HepG2 (cell line): ENCODE results near the gene C20orf144. TPM values are rescaled to one million over a fixed set of nuclear protein-coding genes. Genes with fewer than 3 reads are reported as not detected.

Experiments
- CENPX ChIP-seq: sonication (generic); formaldehyde crosslinking; IDR thresholded peaks from 2 replicates; pipeline ENCODE4 v1.9.0; 2021; ENCODE audit warnings: mild to moderate bottlenecking, missing genetic modification reagents, moderate library complexity
- GFI1 ChIP-seq: sonication (generic); formaldehyde crosslinking; IDR thresholded peaks from 2 replicates; pipeline ENCODE4 v1.5.0; 2020; ENCODE audit warnings: missing genetic modification reagents, mild to moderate bottlenecking, borderline replicate concordance
- HOXA3 ChIP-seq: sonication (generic); formaldehyde crosslinking; IDR thresholded peaks from 2 replicates; pipeline ENCODE4 v1.5.0; 2020; ENCODE audit warnings: missing genetic modification reagents
- ISL2 ChIP-seq: sonication (generic); formaldehyde crosslinking; IDR thresholded peaks from 2 replicates; pipeline ENCODE4 v1.5.0; 2020; ENCODE audit warnings: missing genetic modification reagents
- KLF11 ChIP-seq: IDR thresholded peaks from 2 replicates; pipeline ENCODE4 v1.6.1; 2016; ENCODE audit warnings: missing compliant biosample characterization
- KLF6 ChIP-seq: IDR thresholded peaks from 2 replicates; pipeline ENCODE4 v1.8.0; 2016; ENCODE audit warnings: missing biosample characterization, missing genetic modification reagents
- MED1 ChIP-seq: sonication (generic); formaldehyde crosslinking; IDR thresholded peaks from 2 replicates; pipeline ENCODE4 v1.4.0; 2020; ENCODE audit warnings: missing genetic modification reagents
- MTF1 ChIP-seq: sonication (generic); formaldehyde crosslinking; IDR thresholded peaks from 2 replicates; pipeline ENCODE4 v1.5.0; 2020; ENCODE audit warnings: missing genetic modification reagents
- RBFOX2 ChIP-seq: fragments of 200-400 bp; formaldehyde crosslinking; IDR thresholded peaks from 2 replicates; pipeline ENCODE4 v1.6.1; 2017; ENCODE audit warnings: low read depth, mild to moderate bottlenecking, low read length
- RXRA ChIP-seq: sonication (generic); formaldehyde crosslinking; IDR thresholded peaks from 2 replicates; pipeline ENCODE4 v1.5.1; 2020; ENCODE audit warnings: missing genetic modification reagents
- SIN3A ChIP-seq: IDR thresholded peaks from 2 replicates; pipeline ENCODE4 v1.6.1; 2011; ENCODE audit warnings: low read depth, mild to moderate bottlenecking, control low read depth, low read length, borderline replicate concordance
- SKI ChIP-seq: fragments of 450-650 bp; IDR thresholded peaks from one replicate; pipeline ENCODE4 v1.6.1; 2018; ENCODE audit warnings: mild to moderate bottlenecking; ENCODE audit not compliant: partially characterized antibody
- SOX13 ChIP-seq, 3 experiments: fragments of 450-650 bp in 1 of 3; sonication (generic) in 1 of 3; formaldehyde crosslinking in 1 of 3; IDR thresholded peaks in 2 of 3; conservative IDR thresholded peaks in 1 of 3; 2 replicates each; pipeline versions ENCODE4 v1.5.0 to v1.6.1; 2016 to 2020; ENCODE audit warnings: antibody characterized with exemption in 1 of 3, mild to moderate bottlenecking in 1 of 3, missing compliant biosample characterization in 1 of 3, missing genetic modification reagents in 1 of 3, moderate library complexity in 1 of 3
- TBP ChIP-seq: sonication (generic); formaldehyde crosslinking; IDR thresholded peaks from 2 replicates; pipeline ENCODE4 v1.5.0; 2020; ENCODE audit warnings: missing genetic modification reagents
- ZNF207 ChIP-seq: fragments of 450-650 bp; IDR thresholded peaks from 2 replicates; pipeline ENCODE4 v1.6.1; 2016; ENCODE audit warnings: antibody characterized with exemption, borderline replicate concordance
- ZNF235 ChIP-seq: sonication (generic); formaldehyde crosslinking; IDR thresholded peaks from 2 replicates; pipeline ENCODE4 v1.8.1; 2023; ENCODE audit warnings: mild to moderate bottlenecking, missing genetic modification reagents, borderline replicate concordance
- ZNF296 ChIP-seq: sonication (generic); formaldehyde crosslinking; conservative IDR thresholded peaks from 2 replicates; pipeline ENCODE4 v1.5.0; 2020; ENCODE audit warnings: mild to moderate bottlenecking, missing genetic modification reagents
- ZNF781 ChIP-seq: sonication (generic); formaldehyde crosslinking; IDR thresholded peaks from 2 replicates; pipeline ENCODE4 v1.5.1; 2020; ENCODE audit warnings: borderline replicate concordance, mild to moderate bottlenecking, missing genetic modification reagents; ENCODE audit errors: not compliant biosample characterization
- ZSCAN22 ChIP-seq: sonication (generic); formaldehyde crosslinking; IDR thresholded peaks from 2 replicates; pipeline ENCODE4 v1.4.0; 2020; ENCODE audit warnings: mild to moderate bottlenecking, missing genetic modification reagents
- polyA plus RNA-seq, 8 experiments: library from polyadenylated mRNA; depleted of rRNA in 3 of 8; stranded (reverse) in 7 of 8; unstranded in 1 of 8; fragments of >200 nt; fragmentation: Illumina TruSeq in 4 of 8; extraction: Trizol in 4 of 8; gene quantifications; 2 replicates each; pipeline versions ENCODE4 v1.2.1 to v1.2.3, GENCODE V29; 2011 to 2016; ENCODE audit warnings: low read depth in 4 of 8, missing spikeins in 1 of 8, mixed read lengths in 1 of 8; ENCODE audit not compliant: insufficient read depth in 1 of 8
- total RNA-seq, 5 experiments: library from RNA; depleted of rRNA; stranded (reverse); fragments of >200 nt; fragmentation: Illumina TruSeq; extraction: Trizol; gene quantifications; 2 replicates each; pipeline ENCODE4 v1.2.3, GENCODE V29; 2016; ENCODE audit warnings: low read depth in 1 of 5
- TF ChIP-seq, protein P1 (sequence below): sonication (generic); formaldehyde crosslinking; IDR thresholded peaks from 2 replicates; pipeline ENCODE4 v1.4.0; 2020; ENCODE audit warnings: missing genetic modification reagents, low read depth, mild to moderate bottlenecking, borderline replicate concordance
- TF ChIP-seq, protein P2 (sequence below): sonication (generic); formaldehyde crosslinking; IDR thresholded peaks from 2 replicates; pipeline ENCODE4 v1.9.0; 2022; ENCODE audit warnings: missing genetic modification reagents, mild to moderate bottlenecking, borderline replicate concordance
- TF ChIP-seq, protein P3 (sequence below): sonication (generic); formaldehyde crosslinking; IDR thresholded peaks from 2 replicates; pipeline ENCODE4 v1.8.1; 2023; ENCODE audit warnings: mild to moderate bottlenecking, missing genetic modification reagents
- TF ChIP-seq, protein P4 (sequence below): sonication (generic); formaldehyde crosslinking; IDR thresholded peaks from 2 replicates; pipeline ENCODE4 v1.8.0; 2022; ENCODE audit warnings: low read depth, missing genetic modification reagents

Gene C20orf144
- total and polyA plus RNA-seq, 2 of the 13 experiments (the other 11 are each of a cell fraction or from before 2014, with no cell fraction given): 0.09 to 0.16 TPM

DNA sequence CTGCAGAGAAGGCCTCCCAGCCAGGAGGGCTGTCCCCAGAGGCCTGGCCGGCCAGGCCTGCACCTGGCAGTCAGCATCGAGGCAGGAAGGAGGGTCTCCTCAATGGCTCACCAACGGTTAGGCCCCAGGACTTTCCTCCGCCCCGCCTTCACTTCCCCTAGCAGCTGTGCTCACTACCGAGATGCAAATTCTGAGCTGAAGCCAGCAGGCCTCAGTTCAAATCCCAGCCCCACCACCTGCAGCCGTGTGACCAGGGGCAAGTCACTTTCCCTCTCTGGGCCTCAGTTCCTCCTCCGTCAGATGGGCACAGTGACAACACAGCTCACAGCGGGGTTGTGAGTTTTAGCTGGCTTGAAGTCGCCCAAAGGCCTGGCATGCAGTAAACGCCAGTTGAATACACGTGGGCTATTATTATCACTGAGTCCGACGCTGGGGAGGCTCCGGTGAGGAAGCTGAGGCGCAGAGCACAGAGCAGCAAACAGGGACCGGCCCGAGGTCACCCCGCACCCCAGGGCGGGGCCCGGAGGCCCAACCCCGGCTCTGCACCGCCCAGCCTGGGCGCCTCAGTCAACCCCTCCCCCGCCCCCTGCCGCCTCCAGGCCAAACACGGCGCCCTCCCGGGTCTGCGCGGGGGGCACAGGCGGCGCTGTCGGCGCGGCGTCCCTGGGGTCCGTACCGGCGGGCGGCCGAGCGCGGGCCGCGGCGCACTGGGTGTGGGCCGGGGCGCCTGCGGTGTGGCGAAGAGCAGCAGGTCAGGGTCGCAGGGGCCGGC is 23.4 kb downstream of the C20orf144 start (continued):
- TF ChIP-seq SIN3A: peak; percentile 22; the same call in 1 of the 2 replicates
- peak; percentile 81; the same call in 1 of the 2 replicates for TF ChIP-seq TBP (CRISPR knock-in tag)
- no peak for TF ChIP-seq KLF6 (CRISPR knock-in tag)
- TF ChIP-seq, protein P1, sequence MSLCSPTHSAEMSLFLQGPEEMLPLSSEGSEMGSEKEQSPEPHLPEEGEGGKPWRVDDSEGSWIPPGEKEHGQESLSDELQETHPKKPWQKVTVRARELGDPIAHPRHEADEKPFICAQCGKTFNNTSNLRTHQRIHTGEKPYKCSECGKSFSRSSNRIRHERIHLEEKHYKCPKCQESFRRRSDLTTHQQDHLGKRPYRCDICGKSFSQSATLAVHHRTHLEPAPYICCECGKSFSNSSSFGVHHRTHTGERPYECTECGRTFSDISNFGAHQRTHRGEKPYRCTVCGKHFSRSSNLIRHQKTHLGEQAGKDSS (CRISPR knock-in tag): peak; percentile 62; the same call in 1 of the 2 replicates
- TF ChIP-seq ZNF207: no peak
- TF ChIP-seq, protein P2, sequence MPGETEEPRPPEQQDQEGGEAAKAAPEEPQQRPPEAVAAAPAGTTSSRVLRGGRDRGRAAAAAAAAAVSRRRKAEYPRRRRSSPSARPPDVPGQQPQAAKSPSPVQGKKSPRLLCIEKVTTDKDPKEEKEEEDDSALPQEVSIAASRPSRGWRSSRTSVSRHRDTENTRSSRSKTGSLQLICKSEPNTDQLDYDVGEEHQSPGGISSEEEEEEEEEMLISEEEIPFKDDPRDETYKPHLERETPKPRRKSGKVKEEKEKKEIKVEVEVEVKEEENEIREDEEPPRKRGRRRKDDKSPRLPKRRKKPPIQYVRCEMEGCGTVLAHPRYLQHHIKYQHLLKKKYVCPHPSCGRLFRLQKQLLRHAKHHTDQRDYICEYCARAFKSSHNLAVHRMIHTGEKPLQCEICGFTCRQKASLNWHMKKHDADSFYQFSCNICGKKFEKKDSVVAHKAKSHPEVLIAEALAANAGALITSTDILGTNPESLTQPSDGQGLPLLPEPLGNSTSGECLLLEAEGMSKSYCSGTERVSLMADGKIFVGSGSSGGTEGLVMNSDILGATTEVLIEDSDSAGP: peak; percentile 73
- no peak for TF ChIP-seq SOX13 (IDR thresholded peaks at IDR 0.05)
- peak; percentile 16 to 19; a peak in 1 of 4 replicates for TF ChIP-seq SOX13 (CRISPR knock-in tag; conservative IDR thresholded peaks at IDR 0.05 in 1 of 2, IDR thresholded peaks at IDR 0.05 in 1 of 2)
- 0 out of 2 replicates have a peak, but pooled peaks have one; percentile 21 for TF ChIP-seq GFI1
- peak; percentile 67; the same call in 1 of the 2 replicates for TF ChIP-seq RBFOX2
- no peak for TF ChIP-seq CENPX (CRISPR knock-in tag)
- peak; percentile 71 for TF ChIP-seq ZNF781 (CRISPR knock-in tag)
- TF ChIP-seq ZSCAN22 (CRISPR knock-in tag): 0 out of 2 replicates have a peak, but pooled peaks have one; percentile 81
- 0 out of 2 replicates have a peak, but pooled peaks have one; percentile 28 for TF ChIP-seq KLF11 (CRISPR knock-in tag)
- 0 out of 2 replicates have a peak, but pooled peaks have one; percentile 43 for TF ChIP-seq ZNF235
- TF ChIP-seq, protein P3, sequence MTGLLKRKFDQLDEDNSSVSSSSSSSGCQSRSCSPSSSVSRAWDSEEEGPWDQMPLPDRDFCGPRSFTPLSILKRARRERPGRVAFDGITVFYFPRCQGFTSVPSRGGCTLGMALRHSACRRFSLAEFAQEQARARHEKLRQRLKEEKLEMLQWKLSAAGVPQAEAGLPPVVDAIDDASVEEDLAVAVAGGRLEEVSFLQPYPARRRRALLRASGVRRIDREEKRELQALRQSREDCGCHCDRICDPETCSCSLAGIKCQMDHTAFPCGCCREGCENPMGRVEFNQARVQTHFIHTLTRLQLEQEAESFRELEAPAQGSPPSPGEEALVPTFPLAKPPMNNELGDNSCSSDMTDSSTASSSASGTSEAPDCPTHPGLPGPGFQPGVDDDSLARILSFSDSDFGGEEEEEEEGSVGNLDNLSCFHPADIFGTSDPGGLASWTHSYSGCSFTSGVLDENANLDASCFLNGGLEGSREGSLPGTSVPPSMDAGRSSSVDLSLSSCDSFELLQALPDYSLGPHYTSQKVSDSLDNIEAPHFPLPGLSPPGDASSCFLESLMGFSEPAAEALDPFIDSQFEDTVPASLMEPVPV (CRISPR knock-in tag): peak; percentile 85; the same call in 1 of the 2 replicates
- no peak for TF ChIP-seq ZNF296 (CRISPR knock-in tag)
- TF ChIP-seq SKI: peak; percentile 30
- TF ChIP-seq, protein P4, sequence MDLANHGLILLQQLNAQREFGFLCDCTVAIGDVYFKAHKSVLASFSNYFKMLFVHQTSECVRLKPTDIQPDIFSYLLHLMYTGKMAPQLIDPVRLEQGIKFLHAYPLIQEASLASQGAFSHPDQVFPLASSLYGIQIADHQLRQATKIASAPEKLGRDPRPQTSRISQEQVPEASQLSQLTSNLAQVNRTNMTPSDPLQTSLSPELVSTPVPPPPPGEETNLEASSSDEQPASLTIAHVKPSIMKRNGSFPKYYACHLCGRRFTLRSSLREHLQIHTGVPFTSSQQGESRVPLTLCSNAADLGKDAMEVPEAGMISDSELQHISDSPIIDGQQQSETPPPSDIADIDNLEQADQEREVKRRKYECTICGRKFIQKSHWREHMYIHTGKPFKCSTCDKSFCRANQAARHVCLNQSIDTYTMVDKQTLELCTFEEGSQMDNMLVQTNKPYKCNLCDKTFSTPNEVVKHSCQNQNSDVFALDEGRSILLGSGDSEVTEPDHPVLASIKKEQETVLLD (CRISPR knock-in tag): peak; percentile 86
- TF ChIP-seq HOXA3 (CRISPR knock-in tag): peak; percentile 61
- peak; percentile 62 for TF ChIP-seq ISL2 (CRISPR knock-in tag)
- peak; percentile 78 for TF ChIP-seq RXRA (CRISPR knock-in tag)
- TF ChIP-seq MTF1 (CRISPR knock-in tag): 0 out of 2 replicates have a peak, but pooled peaks have one; percentile 47
- TF ChIP-seq MED1 (CRISPR knock-in tag): peak; percentile 57
